CD1c-positive myeloid dendritic cell (primary cell): Measurements from ENCODE around the gene CEP131.

Experiments used
- DNase-seq: peaks from one replicate; pipeline ENCODE4 v3.0.0-alpha.2; 2016; ENCODE audit errors: extremely low spot score

Gene CEP131

DNA sequence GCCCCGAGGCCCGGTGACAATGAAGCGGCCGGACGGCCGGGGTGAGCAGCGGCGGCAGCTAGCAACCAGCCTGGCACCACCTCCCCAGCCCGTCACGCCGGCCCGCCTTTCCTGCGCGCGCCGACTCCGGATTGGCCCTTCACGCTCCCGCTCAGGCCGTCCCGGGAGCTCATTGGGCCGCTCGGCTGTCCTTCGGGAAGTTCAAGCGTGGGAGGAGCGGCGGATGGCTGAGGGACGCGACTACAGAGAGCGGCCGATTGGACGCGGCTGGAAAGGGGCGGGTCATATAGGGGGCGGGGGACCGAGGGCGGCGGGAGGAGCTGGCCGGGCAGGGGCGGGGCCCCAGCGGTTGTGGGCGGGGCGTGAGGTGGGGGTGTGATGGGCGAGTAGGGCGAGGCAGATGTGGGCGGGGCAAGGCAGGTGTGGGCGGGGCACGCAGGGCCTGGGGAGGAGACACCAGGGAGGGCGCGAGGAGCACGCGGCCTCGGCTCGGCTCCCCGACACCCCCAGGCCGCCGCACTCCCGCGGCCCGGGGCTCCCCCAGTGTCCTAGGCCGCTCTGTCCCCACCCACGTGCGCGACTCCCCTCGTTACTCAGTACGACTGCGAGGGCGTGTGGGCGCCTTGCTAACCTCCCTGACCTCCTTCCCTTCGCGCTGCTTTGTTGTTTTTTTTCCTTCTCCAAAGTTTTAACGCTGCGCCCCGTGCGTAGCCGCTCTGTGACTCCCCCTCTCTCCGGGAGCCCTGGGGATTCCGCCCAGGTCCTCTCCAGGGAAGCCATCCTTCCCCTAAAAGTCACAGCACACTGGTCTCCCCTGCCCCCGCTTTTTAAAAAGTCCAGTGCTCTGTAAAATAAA, at the start of gene CEP131:
CEP131 (minus strand) TSS at position 60 of the 856 bp plus-strand sequence. CDS start 2,909 bp downstream, outside the sequence.
- peak; percentile 99 for DNase-seq

- no peak for DNase-seq
Observed at GRCh38 chr17:81271226-81271625, 48.5 kb upstream of the CEP131 start.

DNA sequence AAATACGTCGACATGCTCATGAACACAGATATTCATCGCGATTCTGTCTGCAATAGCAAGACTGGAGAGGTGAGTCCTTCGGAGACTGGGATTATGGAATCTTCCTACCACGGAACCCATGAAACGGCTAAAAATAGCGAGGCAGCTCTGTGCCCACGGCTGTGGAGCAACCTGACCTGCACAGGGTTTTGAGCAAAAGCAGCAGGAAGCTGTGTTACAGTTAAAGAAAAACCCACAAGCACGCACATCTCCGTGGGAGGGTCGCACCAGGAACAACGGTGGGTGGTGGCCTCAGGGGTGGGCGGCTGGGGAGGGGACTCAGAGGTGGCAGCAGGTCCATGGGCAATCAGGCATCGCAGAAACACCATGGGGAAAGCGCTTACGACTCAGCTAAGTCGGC, 47.5 kb upstream of the CEP131 start:
- no peak for DNase-seq

DNA sequence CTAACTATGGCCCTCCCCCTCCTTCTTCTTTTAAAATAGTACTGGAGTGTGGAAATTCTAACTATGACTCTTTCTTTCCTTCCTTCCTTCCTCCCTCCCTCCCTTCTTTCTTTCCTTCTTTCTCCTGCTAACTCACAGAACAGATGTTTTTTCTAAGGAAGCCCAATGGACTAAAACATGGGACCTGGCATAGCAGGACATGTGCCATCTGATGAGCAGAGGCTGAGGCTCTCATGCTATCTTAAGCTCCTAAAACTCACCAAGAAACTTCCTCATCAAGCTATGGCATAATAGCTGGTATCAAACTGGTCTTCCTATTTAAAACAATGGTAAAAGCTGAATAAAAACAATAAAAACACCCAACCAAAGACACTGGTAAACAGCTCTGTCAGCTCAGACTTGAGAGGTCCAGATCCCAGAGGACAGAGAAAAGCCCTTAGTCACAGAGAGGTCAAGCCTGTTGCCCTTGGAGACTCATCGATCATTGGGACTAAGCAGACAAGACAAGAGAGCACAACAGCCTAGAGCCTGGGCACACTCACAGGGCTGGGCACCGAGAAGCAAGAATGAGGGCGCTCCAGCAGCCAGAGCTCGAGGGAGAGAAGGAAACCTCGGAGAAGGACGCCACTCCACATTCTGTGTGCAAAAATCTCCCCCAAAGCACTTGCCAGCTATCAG, 44.8 kb upstream of the CEP131 start:
- no peak for DNase-seq

- no peak for DNase-seq
Observed at GRCh38 chr17:81265576-81265975, 42.8 kb upstream of the CEP131 start.

DNA sequence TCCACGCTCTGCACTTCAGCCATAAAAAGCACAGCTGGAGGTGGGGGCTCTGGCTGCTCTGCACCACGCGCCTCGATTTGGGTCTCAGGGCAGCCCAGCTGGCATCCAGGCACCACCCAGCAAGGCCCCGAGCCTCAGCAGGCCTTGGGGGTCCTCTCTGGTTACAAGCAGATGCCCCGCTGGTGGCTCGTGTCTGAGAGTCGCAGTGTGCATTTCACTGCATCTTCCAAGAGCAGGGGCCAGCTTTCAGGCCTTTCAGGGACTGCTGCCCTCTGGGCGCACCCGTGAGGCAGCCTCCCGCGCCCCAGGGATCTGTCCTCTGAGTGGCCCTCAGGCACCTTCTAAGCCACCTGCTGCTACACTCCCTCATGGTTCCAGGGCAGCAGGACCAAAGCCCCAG, 41.9 kb upstream of the CEP131 start:
- DNase-seq: no peak

GRCh38 chr17:81263371-81264181, 40.8 kb upstream of the CEP131 start:
- DNase-seq: no peak

DNA sequence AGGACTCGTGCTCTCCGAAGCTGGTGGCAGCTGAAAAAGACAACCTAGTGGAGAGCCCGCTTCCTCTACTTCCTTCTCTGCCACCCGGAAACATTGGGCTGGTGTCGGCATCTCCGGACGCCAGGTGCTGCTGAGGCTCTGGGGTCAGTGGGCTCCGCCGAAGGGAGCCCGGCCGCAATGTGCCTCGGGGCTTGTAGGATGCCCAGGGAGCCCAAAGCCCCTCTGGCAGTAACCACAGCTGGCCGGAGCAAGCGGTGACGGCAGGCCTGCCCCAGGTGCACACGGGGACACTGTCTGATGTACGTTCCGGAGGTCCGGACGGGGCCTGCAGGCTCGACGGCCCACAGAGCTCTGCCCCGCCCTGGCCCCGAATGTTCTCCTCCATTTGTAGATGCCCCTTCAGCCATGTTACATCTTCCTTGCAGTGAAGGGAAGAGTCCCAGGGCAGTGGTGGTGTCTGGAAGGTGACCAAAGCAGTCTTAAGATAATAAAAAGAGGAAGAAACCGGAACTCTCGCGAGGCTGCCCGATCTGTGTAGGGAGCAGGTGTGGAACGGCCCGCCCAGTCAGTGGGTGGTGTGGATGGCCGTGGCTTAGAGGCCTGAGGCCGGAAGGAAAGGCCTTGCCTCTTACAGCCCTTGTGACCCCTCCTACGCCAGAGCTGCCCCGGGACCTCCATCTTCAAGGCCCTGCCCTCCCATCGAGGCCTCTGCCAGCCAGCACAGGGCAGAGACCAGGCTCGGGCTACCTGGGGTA, 39.0 kb upstream of the CEP131 start:
- DNase-seq: no peak

DNA sequence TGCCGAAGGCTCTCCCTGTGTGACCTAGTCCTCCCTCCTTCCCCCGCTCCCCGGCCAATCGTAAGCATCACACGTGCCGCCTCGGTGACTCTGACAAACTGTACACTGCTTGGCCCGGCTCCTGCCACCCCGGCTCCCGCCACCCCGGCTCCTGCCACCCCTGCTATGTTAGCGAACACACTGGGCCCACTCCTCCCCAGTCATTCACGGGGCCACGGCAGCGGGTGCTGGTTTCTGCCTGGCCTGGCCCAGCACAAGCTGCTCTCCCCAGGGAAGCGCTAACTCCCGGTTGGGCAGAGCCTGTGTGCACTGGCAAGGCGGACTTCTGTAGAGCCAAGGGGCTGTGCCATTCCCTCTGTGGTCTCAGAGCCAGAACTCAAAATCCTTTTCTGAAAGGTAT, 38.3 kb upstream of the CEP131 start:
- no peak for DNase-seq

DNA sequence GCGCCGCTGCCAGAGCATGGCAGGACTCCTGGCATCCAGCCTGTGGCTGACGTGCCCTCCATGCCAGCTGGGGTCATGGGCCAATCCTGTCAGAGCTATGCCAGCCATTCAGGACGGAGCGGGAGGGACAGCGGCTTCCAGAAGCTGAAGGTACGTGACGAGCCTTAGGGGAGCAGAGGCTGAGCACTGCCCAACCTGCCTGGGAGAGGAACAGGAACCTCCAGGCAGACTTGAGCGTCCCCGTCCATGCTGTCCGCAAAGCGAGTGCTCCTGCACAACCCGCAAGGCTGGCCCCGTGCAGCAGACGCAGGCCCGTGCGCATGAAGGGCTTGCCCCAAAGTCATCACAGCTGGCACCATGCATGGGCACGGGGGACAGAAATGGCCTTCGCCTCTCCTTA, 37.9 kb upstream of the CEP131 start:
- DNase-seq: no peak

- DNase-seq: no peak
Observed at GRCh38 chr17:81260171-81260570, 37.4 kb upstream of the CEP131 start.

DNA sequence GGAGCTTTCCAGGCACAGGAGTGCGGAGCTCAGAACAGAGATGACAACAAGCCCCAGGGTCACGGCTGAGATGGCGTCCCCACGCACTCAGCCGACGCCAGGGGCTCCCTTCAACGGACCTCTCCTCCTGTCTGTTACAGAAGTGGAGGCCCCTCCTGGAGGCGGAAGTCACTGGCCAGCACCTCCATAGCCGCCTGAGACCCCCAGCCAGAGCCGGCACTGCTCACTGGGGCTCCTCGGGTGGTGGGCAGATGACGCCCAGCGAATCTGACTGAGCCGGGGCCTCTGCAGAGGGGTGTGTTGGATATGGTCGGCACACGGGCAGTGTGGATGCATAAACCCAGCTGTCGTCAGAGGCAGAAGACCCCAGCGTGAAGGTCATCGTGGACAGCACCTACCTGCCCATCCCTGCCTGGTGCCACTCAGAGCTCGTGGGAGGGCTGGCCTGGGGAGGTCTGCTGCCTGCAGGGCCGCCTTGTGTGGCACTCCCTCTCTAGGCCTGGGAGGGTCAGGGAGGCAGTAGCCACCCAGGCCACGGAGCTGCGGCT, 36.4 kb upstream of the CEP131 start:
- DNase-seq: no peak

DNA sequence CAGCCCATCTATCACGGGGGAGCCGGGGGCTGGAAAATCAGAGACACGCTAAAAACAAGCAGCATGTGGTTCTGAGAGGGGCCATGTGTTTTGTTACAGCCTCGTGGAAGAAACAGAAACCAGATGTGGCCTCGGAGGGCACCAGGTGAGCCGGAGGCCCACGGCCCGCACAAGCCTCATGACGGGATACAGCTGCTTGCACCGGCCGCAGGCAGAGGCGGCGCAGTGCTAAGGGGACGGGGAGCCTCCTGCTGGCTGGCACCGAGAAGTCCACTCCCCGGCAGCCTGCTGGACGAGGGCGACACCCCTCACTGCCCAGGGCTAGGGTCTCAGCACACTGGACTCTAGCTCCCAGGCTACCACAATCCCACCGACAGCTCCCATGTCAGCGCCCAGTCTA, 35.5 kb upstream of the CEP131 start:
- DNase-seq: no peak

DNA sequence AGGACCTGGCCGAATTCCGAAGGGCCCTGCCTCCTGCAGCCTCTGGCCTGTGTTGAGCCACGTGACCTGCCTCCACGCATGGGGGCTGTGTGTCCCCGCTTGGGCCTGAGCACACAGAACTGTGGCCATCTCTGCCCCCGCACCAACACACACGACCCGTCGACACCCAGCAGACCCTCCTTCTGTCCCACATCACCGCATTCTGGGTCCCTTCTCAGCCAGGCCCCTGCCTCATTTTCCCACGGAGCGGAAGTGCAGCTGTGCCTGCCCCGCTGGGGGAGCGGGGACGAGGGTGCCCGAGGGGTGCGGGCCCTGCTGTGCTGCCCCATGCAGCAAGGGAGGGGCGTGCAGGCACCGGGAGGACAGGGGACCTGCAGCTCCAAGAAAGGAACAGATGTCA, 34.8 kb upstream of the CEP131 start:
- DNase-seq: no peak

GRCh38 chr17:81256616-81257015, 33.9 kb upstream of the CEP131 start:
- DNase-seq: no peak

- DNase-seq: peak; percentile 81
Observed at GRCh38 chr17:81254955-81255717, 32.4 kb upstream of the CEP131 start.

GRCh38 chr17:81253358-81254131, 30.8 kb upstream of the CEP131 start:
- DNase-seq: peak; percentile 52

DNA sequence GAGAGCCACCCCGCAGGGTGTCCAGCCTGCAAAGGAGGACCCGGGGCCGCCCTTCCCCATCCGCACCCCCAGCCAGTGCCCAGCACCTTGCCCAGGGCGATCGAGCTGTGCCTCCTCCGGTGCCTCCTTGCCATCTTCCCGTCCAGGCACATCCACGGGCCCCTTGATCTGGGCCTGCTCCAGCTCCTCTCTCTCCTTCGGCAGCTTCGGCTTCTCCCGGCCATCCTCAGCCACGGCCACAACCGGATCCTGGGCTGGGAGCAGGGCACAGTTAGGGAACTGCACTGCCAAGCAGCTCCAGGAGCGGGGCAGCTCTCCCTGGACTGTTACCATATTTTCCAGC, 30.2 kb upstream of the CEP131 start:
- no peak for DNase-seq

- no peak for DNase-seq
Observed at GRCh38 chr17:81252326-81252986, 29.7 kb upstream of the CEP131 start.
